SK-N-SH (cell line): ENCODE measurements around the gene KMT2B.

Experiments
- CTCF ChIP-seq: fragments of 200-600 bp; sonication (generic); IDR thresholded peaks from 2 replicates; pipeline ENCODE4 v1.6.1; 2017; ENCODE audit warnings: antibody characterized with exemption, mild to moderate bottlenecking, moderate library complexity
- FOSL2 ChIP-seq: IDR thresholded peaks from 2 replicates; pipeline ENCODE4 v1.4.0; 2012; ENCODE audit warnings: low read depth, mild to moderate bottlenecking, moderate library complexity, borderline replicate concordance
- FOXJ3 ChIP-seq: sonication (generic); formaldehyde crosslinking; IDR thresholded peaks from 2 replicates; pipeline ENCODE4 v1.5.1; 2020; ENCODE audit warnings: mild to moderate bottlenecking, missing genetic modification reagents
- GABPA ChIP-seq: IDR thresholded peaks from 2 replicates; pipeline ENCODE4 v1.4.0; 2012; ENCODE audit warnings: low read depth, mild to moderate bottlenecking
- JUND ChIP-seq: IDR thresholded peaks from 2 replicates; pipeline ENCODE4 v1.4.0; 2012
- NRF1 ChIP-seq: IDR thresholded peaks from 2 replicates; pipeline ENCODE4 v1.6.1; 2012; ENCODE audit warnings: low read depth, mild to moderate bottlenecking, low read length
- RAD21 ChIP-seq: IDR thresholded peaks from 2 replicates; pipeline ENCODE4 v1.6.1; 2012; ENCODE audit warnings: mild to moderate bottlenecking, low read length
- REST ChIP-seq: IDR thresholded peaks from 2 replicates; pipeline ENCODE4 v1.6.1; 2012; ENCODE audit warnings: mild to moderate bottlenecking, low read depth, low read length, moderate library complexity
- RFX5 ChIP-seq: IDR thresholded peaks from 2 replicates; pipeline ENCODE4 v1.6.1; 2012; ENCODE audit warnings: mild to moderate bottlenecking, improper control_type of control experiment, low read length
- SMC3 ChIP-seq: IDR thresholded peaks from 2 replicates; pipeline ENCODE4 v1.6.1; 2012; ENCODE audit warnings: low read depth, low read length, improper control_type of control experiment
- TCF12 ChIP-seq: IDR thresholded peaks from 2 replicates; pipeline ENCODE4 v1.4.0; 2012
- USF2 ChIP-seq: fragments of 150-350 bp; IDR thresholded peaks from 2 replicates; pipeline ENCODE4 v1.6.1; 2017; ENCODE audit warnings: antibody characterized with exemption, low read length, low read depth, borderline replicate concordance
- YY1 ChIP-seq: IDR thresholded peaks from 2 replicates; pipeline ENCODE4 v1.4.0; 2012; ENCODE audit warnings: low read depth, mild to moderate bottlenecking
- ZBTB33 ChIP-seq: IDR thresholded peaks from 2 replicates; pipeline ENCODE4 v1.4.0; 2012; ENCODE audit warnings: low read depth, borderline replicate concordance

- TF ChIP-seq JUND (no peak), CTCF (no peak), ZBTB33 (no peak), NRF1 (no peak), YY1 (no peak), RFX5 (no peak), GABPA (no peak), REST (no peak), USF2 (no peak), RAD21 (no peak), FOSL2 (no peak), SMC3 (no peak), TCF12 (no peak), FOXJ3 (CRISPR knock-in tag) (no peak)
Observed at GRCh38 chr19:35710784-35711723, 6.7 kb upstream of the KMT2B start.
